ENCODE measurements around the gene MTHFSD. TPM values are rescaled to one million over a fixed set of nuclear protein-coding genes. Genes with fewer than 3 reads are reported as not detected.

Gene MTHFSD
- total RNA-seq, 1 experiment from 2014 or later: 4.7 TPM

DNA sequence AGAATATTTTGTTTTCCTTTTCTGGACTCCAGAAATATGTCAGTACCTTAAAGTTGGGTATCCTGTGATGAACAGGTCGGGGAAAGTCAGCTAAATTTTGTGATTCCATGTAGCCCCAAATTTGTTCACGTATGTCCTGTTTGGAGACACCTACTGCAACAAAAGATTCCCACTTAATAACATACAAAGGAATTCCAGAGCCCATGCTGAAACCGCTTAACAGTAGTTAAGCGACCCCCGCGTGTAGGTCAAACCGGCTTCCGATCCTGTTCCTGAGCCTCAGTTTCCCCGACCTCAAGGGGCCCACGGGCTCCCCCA is 477 bp downstream of the MTHFSD start:
- H3K4me1 Mint-ChIP-seq: peaks cover 0 to 11% of the 10 kb centered on the region in 2 experiments; a peak in 2 of 4 replicates

More for the DNA sequence above, 477 bp downstream of the MTHFSD start:
- Histone ChIP-seq H2BK120ac (ENCODE audit: low read depth, low read length, poor library complexity, severe bottlenecking) (peak overlapping the region; percentile 92), H3T11ph (ENCODE audit: low read length) (no peak overlapping the region), H2BK20ac (ENCODE audit: low read depth, low read length, poor library complexity, severe bottlenecking) (no peak overlapping the region), H3K14ac (ENCODE audit: insufficient read depth, low read length) (peak overlapping the region; percentile 88), H2AFZ (ENCODE audit: low read length) (no peak overlapping the region), H3K79me2 (ENCODE audit: insufficient read depth, low read length) (no peaks in the 10 kb centered on the region), H4K5ac (ENCODE audit: insufficient read length, low read depth, low read length) (no peak overlapping the region), H3K23me2 (ENCODE audit: insufficient read length, low read depth, low read length, poor library complexity, severe bottlenecking) (peaks cover 6% of the 10 kb centered on the region), H4K91ac (ENCODE audit: insufficient read length, low read depth, low read length) (no peak overlapping the region), H3K79me1 (ENCODE audit: insufficient read depth, low read depth, low read length, poor library complexity, severe bottlenecking) (no peaks in the 10 kb centered on the region), H3K9ac (ENCODE audit: extremely low read depth, insufficient read length, low read length) (peak overlapping the region; percentile 72), H2AK5ac (ENCODE audit: insufficient read length, low read length) (no peak overlapping the region), H3K4ac (ENCODE audit: low read depth, low read length) (no peak overlapping the region; the same call in 1 of the 2 replicates), H2BK15ac (ENCODE audit: low read depth, low read length) (no peak overlapping the region), H2BK5ac (ENCODE audit: insufficient read length, low read length) (no peak overlapping the region), H2BK12ac (ENCODE audit: insufficient read length, low read depth, low read length) (no peak overlapping the region), H4K20me1 (ENCODE audit: control insufficient read depth, insufficient read depth, insufficient read length) (no peaks in the 10 kb centered on the region), H3K27ac (ENCODE audit: insufficient read length, low read depth, low read length) (no peak overlapping the region), H3K27me3 (ENCODE audit: insufficient read depth, low read length) (no peaks in the 10 kb centered on the region), H3K4me2 (ENCODE audit: insufficient read depth, insufficient read length, low read length) (peak overlapping the region; percentile 76), H4K8ac (replicated peaks; ENCODE audit: insufficient read length, low read depth, low read length) (no peak overlapping the region), H3K23ac (ENCODE audit: insufficient read length, low read depth, low read length) (no peak overlapping the region), H3K9me3 (ENCODE audit: control insufficient read depth, low read depth, low read length) (no peaks in the 10 kb centered on the region), H3K4me1 (ENCODE audit: insufficient read depth, low read length) (no peaks in the 10 kb centered on the region), H3K56ac (ENCODE audit: insufficient read length, low read depth, low read length) (no peak overlapping the region), H3K18ac (ENCODE audit: insufficient read length, low read depth, low read length) (peak overlapping the region; percentile 88)
- TF ChIP-seq, protein P1, sequence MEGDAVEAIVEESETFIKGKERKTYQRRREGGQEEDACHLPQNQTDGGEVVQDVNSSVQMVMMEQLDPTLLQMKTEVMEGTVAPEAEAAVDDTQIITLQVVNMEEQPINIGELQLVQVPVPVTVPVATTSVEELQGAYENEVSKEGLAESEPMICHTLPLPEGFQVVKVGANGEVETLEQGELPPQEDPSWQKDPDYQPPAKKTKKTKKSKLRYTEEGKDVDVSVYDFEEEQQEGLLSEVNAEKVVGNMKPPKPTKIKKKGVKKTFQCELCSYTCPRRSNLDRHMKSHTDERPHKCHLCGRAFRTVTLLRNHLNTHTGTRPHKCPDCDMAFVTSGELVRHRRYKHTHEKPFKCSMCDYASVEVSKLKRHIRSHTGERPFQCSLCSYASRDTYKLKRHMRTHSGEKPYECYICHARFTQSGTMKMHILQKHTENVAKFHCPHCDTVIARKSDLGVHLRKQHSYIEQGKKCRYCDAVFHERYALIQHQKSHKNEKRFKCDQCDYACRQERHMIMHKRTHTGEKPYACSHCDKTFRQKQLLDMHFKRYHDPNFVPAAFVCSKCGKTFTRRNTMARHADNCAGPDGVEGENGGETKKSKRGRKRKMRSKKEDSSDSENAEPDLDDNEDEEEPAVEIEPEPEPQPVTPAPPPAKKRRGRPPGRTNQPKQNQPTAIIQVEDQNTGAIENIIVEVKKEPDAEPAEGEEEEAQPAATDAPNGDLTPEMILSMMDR (conservative IDR thresholded peaks at IDR 0.05): no peak
- Mint-ChIP-seq H3K27ac (peak overlapping the region; percentile 68 to 96 (median 95); a peak in 4 of 7 replicates), H3K4me3 (peak overlapping the region; percentile 83 to 89), H3K36me3 (ENCODE audit: insufficient read depth in 1 of 3, low read depth in 3 of 3) (no peaks in the 10 kb centered on the region), H3K9me3 (no peaks in the 10 kb centered on the region; a peak in 1 of 5 replicates), H3K27me3 (ENCODE audit: low read depth) (no peaks in the 10 kb centered on the region; the same call in none of the 2 replicates)
- WGBS (ENCODE audit: extremely low coverage, insufficient read length, low lambda C conversion rate): no CpG with 5 or more reads among the region's 10 CpGs
- DNase-seq: no peak
